ENCODE results near the gene CAVIN2.
"Not testable (repeated sequence)": the region's sequence is repeated elsewhere in the genome, so short reads cannot be mapped to it uniquely, and the experiment has no call there.

Gene CAVIN2

GRCh38 chr2:191797942-191798876, 48.7 kb downstream of the CAVIN2 start:
- no peak for DNase-seq

DNA sequence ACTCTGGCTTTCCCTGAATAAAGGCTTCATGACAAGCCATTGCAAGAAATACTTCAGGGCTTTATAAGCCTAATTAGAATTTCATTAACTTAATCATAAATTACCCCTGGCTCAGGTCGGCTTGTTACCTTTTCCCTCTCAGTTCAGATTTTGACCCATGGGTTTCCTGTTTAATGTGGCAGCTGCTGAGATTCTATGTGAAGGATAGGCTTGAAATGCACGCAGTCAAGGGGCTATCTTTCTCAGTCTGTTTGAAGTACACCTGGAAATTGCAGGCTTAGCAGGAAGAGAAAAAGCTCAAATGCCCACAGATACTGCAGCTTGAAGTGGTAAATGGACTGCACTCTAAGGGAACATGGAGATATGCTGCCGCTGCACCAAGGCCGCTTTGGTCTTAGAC, 49.4 kb downstream of the CAVIN2 start:
- no peak for DNase-seq

DNA sequence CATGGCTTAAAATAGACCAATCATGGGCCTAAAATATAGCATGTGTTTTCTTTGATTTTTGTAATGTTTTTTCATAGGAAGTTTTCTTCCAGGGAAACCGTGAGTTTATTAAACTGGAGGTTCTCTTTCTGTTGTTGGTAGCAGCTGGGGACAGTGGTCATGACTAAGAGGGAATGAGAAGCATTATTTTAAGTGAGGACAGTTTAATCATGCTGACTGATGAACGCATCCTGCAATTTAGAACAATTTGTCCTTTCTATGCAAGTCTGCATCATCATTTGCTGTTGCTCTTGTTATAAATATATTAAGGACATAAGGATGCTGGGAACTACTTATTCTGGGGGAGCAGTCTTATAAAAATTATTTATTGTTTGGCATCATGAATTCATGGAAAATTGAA, 51.2 kb downstream of the CAVIN2 start:
- no peak for DNase-seq

DNA sequence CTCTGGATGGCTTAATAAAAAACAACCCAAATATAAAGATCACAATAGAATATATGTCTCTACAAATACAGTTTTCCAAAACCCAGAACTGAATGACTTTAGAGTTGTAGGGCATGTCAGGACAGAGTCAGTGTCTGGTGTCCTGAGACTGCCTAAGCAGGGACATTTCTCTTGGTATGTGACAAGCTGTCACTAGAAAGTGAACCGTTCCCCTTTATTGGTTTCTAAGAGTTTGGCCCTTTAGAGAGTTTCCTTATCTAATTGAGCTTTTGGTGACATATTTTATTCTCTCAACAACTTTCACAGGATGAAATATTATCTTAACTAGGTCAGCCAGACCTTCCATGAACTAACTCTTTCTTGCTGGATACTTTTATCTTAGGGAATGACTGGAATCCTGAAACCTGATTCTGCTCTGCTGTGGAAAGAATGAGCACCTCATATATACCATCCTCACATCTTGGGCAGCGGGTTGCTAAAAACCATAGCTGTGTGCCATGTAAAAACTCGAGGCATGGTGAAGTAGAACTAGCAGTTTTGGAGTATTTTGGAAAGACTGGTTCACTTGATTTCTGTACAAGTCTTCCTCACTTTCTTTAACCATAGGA, 54.8 kb downstream of the CAVIN2 start:
- no peak for DNase-seq

- DNase-seq: no peak
Measured at GRCh38 chr2:191790737-191791136, 56.2 kb downstream of the CAVIN2 start.

GRCh38 chr2:191789796-191790195, 57.1 kb downstream of the CAVIN2 start:
- no peak for DNase-seq

- no peak for DNase-seq
Measured at GRCh38 chr2:191786694-191787093, 60.2 kb downstream of the CAVIN2 start.

GRCh38 chr2:191785651-191786050, 61.2 kb downstream of the CAVIN2 start:
- not testable (repeated sequence) for DNase-seq

Measured in activated CD8-positive, alpha-beta memory T cell treated with anti-CD3 and anti-CD28 coated beads for 24 hours (primary cell).